LNCaP clone FGC (cell line): ENCODE results near the gene RANBP9.

Experiments
- DNase-seq: peaks from one replicate; pipeline ENCODE4 v3.0.0-alpha.2; 2011; ENCODE audit warnings: low read depth
- H3K4me3 ChIP-seq: 2 replicates; pipeline ENCODE4 v1.5.1; 2011; ENCODE audit warnings: mild to moderate bottlenecking, low read depth, low read length, control low read depth
- CTCF ChIP-seq: IDR thresholded peaks from 2 replicates; pipeline ENCODE4 v1.5.1; 2012; ENCODE audit warnings: mild to moderate bottlenecking; ENCODE audit not compliant: control insufficient read depth, insufficient read depth; ENCODE audit errors: extremely low read depth

RANBP9 gene

GRCh38 chr6:13741365-13741764 is 29.7 kb upstream of the RANBP9 start:
- no peak for DNase-seq
- no peak overlapping the region for H3K4me3 ChIP-seq
- no peak for TF ChIP-seq CTCF

- no peak overlapping the region for H3K4me3 ChIP-seq
- no peak for DNase-seq
- TF ChIP-seq CTCF, result no peak
Measured at GRCh38 chr6:13735031-13735430, 23.4 kb upstream of the RANBP9 start.

GRCh38 chr6:13733178-13733887 is 21.7 kb upstream of the RANBP9 start:
- peak; percentile 87 for DNase-seq
- peak overlapping the region; percentile 23 for H3K4me3 ChIP-seq
- TF ChIP-seq CTCF, result no peak

GRCh38 chr6:13730704-13731103 is 19.1 kb upstream of the RANBP9 start:
- DNase-seq, result no peak
- no peak for TF ChIP-seq CTCF
- H3K4me3 ChIP-seq, result no peak overlapping the region

GRCh38 chr6:13729891-13730290 is 18.3 kb upstream of the RANBP9 start:
- no peak overlapping the region for H3K4me3 ChIP-seq
- TF ChIP-seq CTCF, result no peak
- no peak for DNase-seq

GRCh38 chr6:13725570-13725969 is 13.9 kb upstream of the RANBP9 start:
- peak; percentile 58 for DNase-seq
- H3K4me3 ChIP-seq, result no peak overlapping the region
- no peak for TF ChIP-seq CTCF

GRCh38 chr6:13725052-13725451 is 13.4 kb upstream of the RANBP9 start:
- DNase-seq, result peak; percentile 74
- no peak overlapping the region for H3K4me3 ChIP-seq
- TF ChIP-seq CTCF, result no peak
